Spinal cord (tissue), 10 donors: ENCODE measurements around the gene AMPH. TPM values are rescaled to one million over a fixed set of nuclear protein-coding genes. Genes with fewer than 3 reads are reported as not detected.

Source experiments
- DNase-seq, 6 donors: peaks; one replicate each; pipeline versions ENCODE4 v3.0.0 to v3.0.0-alpha.2; 2013 to 2015; ENCODE audit warnings: low spot score in 6 of 6, low read depth in 4 of 6
- H3K27ac ChIP-seq: one replicate; pipeline ENCODE4 v1.5.1; 2013; ENCODE audit warnings: low read depth, low read length, control low read depth
- H3K27me3 ChIP-seq: one replicate; pipeline ENCODE4 v1.6.1; 2013; ENCODE audit warnings: low read length; ENCODE audit not compliant: control insufficient read depth, insufficient read depth
- H3K36me3 ChIP-seq: one replicate; pipeline ENCODE4 v1.6.1; 2013; ENCODE audit warnings: low read length; ENCODE audit not compliant: control insufficient read depth, insufficient read depth
- H3K4me1 ChIP-seq: one replicate; pipeline ENCODE4 v1.6.1; 2013; ENCODE audit warnings: low read length; ENCODE audit not compliant: control insufficient read depth, insufficient read depth
- H3K4me3 ChIP-seq: one replicate; pipeline ENCODE4 v1.5.1; 2013; ENCODE audit warnings: low read depth, low read length, control low read depth
- H3K9me3 ChIP-seq: one replicate; pipeline ENCODE4 v1.6.1; 2013; ENCODE audit warnings: low read length; ENCODE audit not compliant: control insufficient read depth, insufficient read depth
- WGBS: methylation state at CpG from one replicate; pipeline ENCODE4 v1.1.5; 2013; ENCODE audit warnings: missing lambda C conversion rate; ENCODE audit not compliant: insufficient coverage; 5-methylcytosine and 5-hydroxymethylcytosine counted together
- polyA plus RNA-seq, 2 donors: library from polyadenylated mRNA; unstranded; fragments of 120-200 nt; gene quantifications; one replicate each; pipeline ENCODE4 v1.2.1, GENCODE V29; 2013; ENCODE audit not compliant: insufficient read length in 2 of 2
- total RNA-seq, 2 donors: library from RNA; depleted of rRNA in 1 of 2; stranded (reverse); fragments of 120-200 nt in 1 of 2; fragments of >200 nt in 1 of 2; gene quantifications; one replicate each; pipeline versions ENCODE4 v1.2.3 to v1.2.4, GENCODE V29; 2013 to 2014
- donor health status: healthy.

AMPH gene
- total and polyA plus RNA-seq, 4 donors, result 37.3 to 116 (median 95.3) TPM

DNA sequence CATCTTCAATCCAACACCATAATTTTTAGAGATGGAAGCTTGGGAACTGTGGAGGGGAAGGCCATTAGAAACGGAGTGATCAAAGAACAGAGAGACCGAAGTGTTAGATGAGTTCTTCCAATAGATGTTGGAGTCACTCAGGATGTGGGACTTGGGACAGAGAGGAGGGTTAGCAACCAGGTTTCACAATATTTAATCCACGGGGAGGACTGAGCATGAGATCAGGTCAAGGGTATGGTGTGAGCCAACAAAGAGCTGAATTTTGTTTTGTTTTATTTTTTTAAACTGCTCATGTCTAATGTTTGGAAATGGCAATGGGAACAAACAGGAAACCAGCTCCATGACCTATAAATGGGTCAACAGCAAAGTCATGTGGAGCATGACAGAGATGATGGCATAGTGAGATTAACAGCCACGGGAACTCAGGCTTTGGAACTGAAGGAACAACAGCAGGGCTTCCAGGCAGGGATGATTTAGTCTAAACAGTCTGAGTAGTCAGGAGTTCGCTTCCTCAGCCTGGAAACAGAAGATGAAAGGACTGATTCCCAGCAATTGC lies 38.9 kb upstream of the AMPH start:
- H3K27ac ChIP-seq, result no peak overlapping the region
- no peaks in the 10 kb centered on the region for H3K27me3 ChIP-seq
- H3K4me3 ChIP-seq, result no peak overlapping the region
- no peaks in the 10 kb centered on the region for H3K36me3 ChIP-seq
- no peaks in the 10 kb centered on the region for H3K4me1 ChIP-seq
- WGBS, result 63% methylated on average over 3 of the region's 5 CpGs
- H3K9me3 ChIP-seq, result no peaks in the 10 kb centered on the region
- no peak for DNase-seq

DNA sequence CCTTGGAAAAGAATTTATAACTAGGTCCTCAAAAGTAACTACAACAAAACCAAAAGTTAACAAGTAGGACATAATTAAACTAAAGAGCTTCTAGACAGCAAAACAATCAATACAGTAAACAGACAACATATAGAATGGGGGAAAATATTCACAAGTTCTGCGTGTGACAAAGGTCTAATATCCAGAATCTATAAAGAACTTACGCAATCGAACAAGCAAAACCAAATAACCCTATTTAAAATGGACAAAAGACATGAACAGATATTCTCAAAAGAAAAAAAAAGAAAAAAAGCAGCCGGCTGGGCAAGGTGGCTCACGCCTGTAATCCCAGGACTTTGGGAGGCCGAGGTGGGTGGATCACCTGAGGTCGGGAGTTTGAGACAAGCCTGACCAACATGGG lies 33.8 kb upstream of the AMPH start:
- Histone ChIP-seq H3K27ac (no peak overlapping the region), H3K27me3 (no peaks in the 10 kb centered on the region), H3K4me3 (no peak overlapping the region), H3K4me1 (no peaks in the 10 kb centered on the region), H3K36me3 (no peaks in the 10 kb centered on the region), H3K9me3 (peaks cover 2% of the 10 kb centered on the region)
- WGBS, result no CpG with 5 or more reads among the region's 7 CpGs
- DNase-seq, result no peak

DNA sequence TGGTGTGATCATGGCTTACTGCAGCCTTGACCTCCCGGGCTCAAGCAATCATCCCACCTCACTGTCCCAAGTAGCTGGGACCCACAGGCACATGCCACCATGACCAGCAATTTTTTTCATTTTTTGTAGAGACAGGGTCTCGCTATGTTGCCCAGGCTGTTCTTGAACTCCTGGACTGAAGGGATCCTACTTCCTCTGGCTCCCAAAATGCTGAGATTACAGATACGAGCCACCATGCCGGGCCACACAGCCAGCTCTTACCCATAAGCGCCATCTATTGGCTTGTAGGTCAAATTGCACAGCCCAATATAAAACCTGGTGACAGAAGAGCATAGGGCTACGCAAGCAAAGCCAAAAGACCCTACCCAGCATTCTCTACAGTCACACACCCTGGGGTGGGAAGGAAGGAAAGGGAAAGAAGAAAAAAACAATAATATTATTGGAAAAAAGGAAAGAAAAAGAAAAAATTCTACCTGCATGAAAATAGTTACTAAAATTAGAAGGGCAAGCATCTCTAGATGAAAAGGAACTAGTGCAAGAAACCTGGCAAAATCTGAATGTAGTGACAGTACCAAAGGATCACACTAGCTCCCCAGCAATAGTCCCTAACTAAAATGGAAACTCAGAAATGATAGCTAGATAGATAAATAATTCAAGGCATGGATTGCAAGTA lies 29.4 kb upstream of the AMPH start:
- Histone ChIP-seq H3K27ac (no peak overlapping the region), H3K27me3 (no peaks in the 10 kb centered on the region), H3K4me1 (no peaks in the 10 kb centered on the region), H3K36me3 (no peaks in the 10 kb centered on the region), H3K4me3 (no peak overlapping the region), H3K9me3 (peaks cover 2% of the 10 kb centered on the region)
- peak in 1 of 6 donors; percentile 12 for DNase-seq
- WGBS, result 69% methylated on average over 2 of the region's 6 CpGs

DNA sequence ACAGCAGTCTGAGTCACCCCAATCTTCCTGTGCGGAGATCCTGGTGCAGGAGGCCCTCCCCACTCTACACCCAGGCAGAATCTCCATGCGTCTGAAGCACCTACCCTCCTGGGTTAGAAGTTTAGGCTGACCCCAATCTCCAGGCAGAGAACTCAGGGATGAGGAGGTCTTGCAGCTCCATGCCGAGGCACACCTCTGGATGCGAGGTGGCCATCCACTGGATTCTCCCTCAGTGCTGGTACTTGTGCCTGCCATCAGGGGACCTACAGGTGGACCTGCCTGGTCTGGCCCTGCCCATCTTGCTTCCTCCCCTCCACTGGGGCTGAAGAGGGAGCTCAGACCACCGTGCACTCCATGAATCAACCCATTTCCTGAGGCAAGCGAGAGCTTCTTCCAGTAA lies 28.8 kb upstream of the AMPH start:
- WGBS, result 96% methylated on average over 4 of the region's 6 CpGs
- Histone ChIP-seq H3K27me3 (no peaks in the 10 kb centered on the region), H3K4me3 (no peak overlapping the region), H3K36me3 (no peaks in the 10 kb centered on the region), H3K4me1 (no peaks in the 10 kb centered on the region), H3K9me3 (peaks cover 2% of the 10 kb centered on the region), H3K27ac (no peak overlapping the region)
- no peak for DNase-seq

DNA sequence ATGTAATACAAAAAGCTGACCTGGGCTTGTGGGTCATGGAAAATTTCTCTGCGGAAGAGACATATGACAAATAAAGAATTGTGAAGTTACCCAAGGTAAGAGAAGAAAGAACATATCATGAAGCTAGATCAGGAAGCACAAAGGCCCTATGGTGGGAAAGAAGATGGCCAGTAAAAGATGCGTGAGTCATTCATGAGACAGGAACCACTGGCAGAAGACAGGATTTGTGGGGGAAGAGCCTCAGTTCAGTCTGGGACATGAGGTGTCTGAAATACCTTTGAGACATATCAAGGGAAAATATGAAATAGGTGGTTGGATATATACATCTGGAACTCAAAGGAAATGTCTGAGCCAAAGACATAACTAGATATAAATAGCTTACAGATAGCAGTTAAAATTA lies 27.7 kb upstream of the AMPH start:
- Histone ChIP-seq H3K36me3 (no peaks in the 10 kb centered on the region), H3K4me3 (no peak overlapping the region), H3K4me1 (no peaks in the 10 kb centered on the region), H3K27me3 (no peaks in the 10 kb centered on the region), H3K9me3 (no peaks in the 10 kb centered on the region), H3K27ac (no peak overlapping the region)
- DNase-seq, result no peak
- WGBS, result 96% methylated on average over 2 of the region's 2 CpGs

DNA sequence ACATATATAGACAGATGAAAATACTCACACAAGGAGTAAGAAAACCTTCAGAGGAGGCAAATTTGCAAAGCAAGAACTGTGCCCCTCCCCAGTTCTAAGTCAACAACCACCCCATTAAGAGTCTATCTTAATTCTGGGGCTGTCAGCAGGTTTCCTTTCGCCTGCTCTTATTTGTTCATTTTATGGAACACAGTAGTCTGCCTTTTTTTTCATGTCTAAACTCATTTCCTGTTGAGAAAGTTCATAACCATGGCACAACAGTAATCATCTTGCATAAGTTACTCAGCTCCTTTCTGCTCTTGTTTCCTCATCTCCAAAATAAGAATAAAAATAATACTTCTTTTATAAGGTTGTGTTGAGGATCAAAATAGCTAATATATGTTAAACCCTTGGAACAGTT lies 25.8 kb upstream of the AMPH start:
- Histone ChIP-seq H3K9me3 (no peaks in the 10 kb centered on the region), H3K4me1 (no peaks in the 10 kb centered on the region), H3K27me3 (no peaks in the 10 kb centered on the region), H3K27ac (no peak overlapping the region), H3K4me3 (no peak overlapping the region), H3K36me3 (no peaks in the 10 kb centered on the region)
- DNase-seq, result no peak
- WGBS, result no CpG with 5 or more reads among the region's 1 CpG

DNA sequence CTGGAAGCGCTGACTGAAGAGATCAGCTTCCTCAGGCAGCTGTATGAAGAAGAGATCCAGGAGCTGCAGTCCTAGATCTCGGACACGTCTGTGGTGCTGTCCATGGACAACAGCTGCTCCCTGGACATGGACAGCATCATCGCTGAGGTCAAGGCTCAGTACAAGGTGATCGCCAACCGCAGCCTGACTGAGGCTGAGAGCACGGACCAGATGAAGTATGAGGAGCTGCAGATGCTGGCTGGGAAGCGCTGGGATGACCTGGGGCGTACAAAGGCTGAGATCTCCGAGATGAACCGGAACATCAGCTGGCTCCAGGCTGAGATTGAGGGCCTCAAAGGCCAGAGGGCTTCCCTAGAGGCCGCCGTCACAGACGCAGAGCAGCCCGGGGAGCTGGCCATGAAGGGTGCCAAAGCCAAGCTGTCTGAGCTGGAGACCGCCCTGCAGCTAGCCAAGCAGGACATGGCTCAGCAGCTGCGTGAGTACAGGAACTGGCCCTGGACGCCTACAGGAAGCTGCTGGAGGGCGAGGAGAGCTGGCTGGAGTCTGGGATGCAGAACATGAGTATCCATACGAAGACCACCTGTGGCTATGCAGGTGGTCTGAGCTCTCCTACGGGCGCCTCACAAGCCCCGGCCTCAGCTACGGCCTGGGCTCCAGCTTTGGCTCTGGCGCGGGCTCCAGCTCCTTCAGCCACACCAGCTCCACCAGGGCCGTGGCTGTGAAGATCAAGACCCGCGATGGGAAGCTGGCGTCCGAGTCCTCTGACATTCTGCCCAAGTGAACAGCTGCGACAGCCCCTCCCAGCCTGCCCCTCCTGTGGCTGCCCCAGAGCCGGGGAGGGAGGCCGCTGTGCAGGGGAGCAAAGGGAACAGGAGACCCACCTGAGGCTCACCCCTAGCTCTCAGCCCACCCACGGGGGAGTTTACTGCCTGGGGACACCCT lies 24.9 kb upstream of the AMPH start:
- Histone ChIP-seq H3K36me3 (no peaks in the 10 kb centered on the region), H3K4me3 (no peak overlapping the region), H3K4me1 (no peaks in the 10 kb centered on the region), H3K27ac (no peak overlapping the region), H3K9me3 (no peaks in the 10 kb centered on the region), H3K27me3 (no peaks in the 10 kb centered on the region)
- DNase-seq, result no peak
- 94% methylated on average over 33 of the region's 35 CpGs for WGBS

DNA sequence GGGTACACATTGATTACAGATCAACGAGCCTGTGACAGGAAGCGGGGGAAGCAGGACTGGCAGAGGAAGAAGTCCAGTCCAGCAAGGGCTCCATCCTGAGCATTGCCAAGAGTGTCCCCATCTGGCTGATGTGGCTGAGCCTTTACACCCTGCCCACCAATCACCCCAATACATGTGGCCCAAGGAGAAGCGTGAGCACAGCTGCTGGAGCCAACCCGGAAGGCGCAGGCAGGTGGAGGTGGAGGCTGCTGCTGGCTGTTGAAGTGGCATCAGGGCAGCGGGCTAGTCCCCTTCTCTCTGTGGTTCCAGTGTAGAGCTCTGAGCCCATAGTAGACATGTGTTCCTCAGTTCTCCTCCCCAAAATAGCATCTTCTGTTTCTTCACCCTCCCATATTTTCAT lies 6.8 kb upstream of the AMPH start:
- Histone ChIP-seq H3K4me3 (no peak overlapping the region), H3K27ac (no peak overlapping the region), H3K27me3 (no peaks in the 10 kb centered on the region), H3K4me1 (no peaks in the 10 kb centered on the region), H3K36me3 (no peaks in the 10 kb centered on the region), H3K9me3 (no peaks in the 10 kb centered on the region)
- DNase-seq, result no peak
- WGBS, result 98% methylated on average over 6 of the region's 6 CpGs

DNA sequence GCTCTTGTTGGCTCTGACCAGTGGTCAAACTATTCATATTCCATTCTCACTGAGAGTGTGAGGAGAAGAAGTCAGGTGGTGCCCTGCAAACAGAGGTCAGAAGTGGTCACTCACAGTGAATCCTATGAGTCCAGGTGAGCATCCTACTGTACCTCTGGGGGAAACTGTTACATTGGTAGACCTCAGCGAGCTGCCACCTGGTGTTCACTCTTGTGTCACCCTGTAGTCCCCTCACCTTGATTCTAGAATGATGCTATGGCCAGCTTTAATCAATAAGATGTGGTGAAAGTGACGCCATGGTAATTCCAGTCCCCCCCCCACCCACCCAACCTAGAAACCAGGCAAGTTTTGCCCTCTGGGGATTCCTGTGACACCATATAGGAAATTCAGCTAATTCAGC lies 1.2 kb upstream of the AMPH start:
- Histone ChIP-seq H3K4me1 (peaks cover 11% of the 10 kb centered on the region), H3K27me3 (no peaks in the 10 kb centered on the region), H3K36me3 (no peaks in the 10 kb centered on the region), H3K27ac (no peak overlapping the region), H3K9me3 (no peaks in the 10 kb centered on the region), H3K4me3 (no peak overlapping the region)
- no peak for DNase-seq
- WGBS, result no CpG with 5 or more reads among the region's 2 CpGs
